ENCODE results near the gene CFAP119. TPM values are rescaled to one million over a fixed set of nuclear protein-coding genes. Genes with fewer than 3 reads are reported as not detected.
A peak's percentile ranks its signal among the peaks of the same experiment; 100 is the strongest.
"Not testable (repeated sequence)": the region's sequence is repeated elsewhere in the genome, so short reads cannot be mapped to it uniquely, and the experiment has no call there.

The CFAP119 gene
- 10 to 100 TPM in 1 of 2 donors, 1 to 10 TPM in 1; 8.6 to 12.7 TPM for total RNA-seq

GRCh38 chr16:30761928-30762902 is at the start of gene CFAP119, which contains the start of gene RNF40:
CFAP119 (minus strand) TSS chr16:30762062; CDS start chr16:30761748, 314 bp downstream.
RNF40 (plus strand) TSS chr16:30762322; CDS start chr16:30762546, 224 bp downstream.
- H3K36me3 ChIP-seq, result peaks cover 28% of the 10 kb centered on the region
- peak within 1 kb of the TSS; percentile 81 for H3K27ac ChIP-seq
- H3K9me3 ChIP-seq, result no peaks in the 10 kb centered on the region
- H3K4me1 ChIP-seq, result peaks cover 12% of the 10 kb centered on the region
- intact Hi-C loops (cut with DNase I), result no loop called here
- peak within 1 kb of the TSS; percentile 91 to 92 for H3K9ac ChIP-seq (ENCODE audit: low read depth in 2 of 2, low read length in 2 of 2)
- no peaks in the 10 kb centered on the region for H3K27me3 ChIP-seq
- peak within 1 kb of the TSS; percentile 75 for H3K4me3 ChIP-seq
- TF ChIP-seq CTCF (IDR thresholded peaks at IDR 0.05), result no peak
- DNase-seq, result peak; percentile 97

- intact Hi-C loops (cut with DNase I); H3K4me1 ChIP-seq; H3K9me3 ChIP-seq; H3K27me3 ChIP-seq; H3K27ac ChIP-seq; H3K9ac ChIP-seq (ENCODE audit: low read depth in 2 of 2, low read length in 2 of 2); H3K4me3 ChIP-seq; H3K36me3 ChIP-seq; DNase-seq: not testable (repeated sequence)
These were observed 47.8 kb upstream of the CFAP119 start for GRCh38 chr16:30809675-30810074.

GRCh38 chr16:30808890-30809426 is 47.1 kb upstream of the CFAP119 start:
- intact Hi-C loops (cut with DNase I); H3K9ac ChIP-seq (ENCODE audit: low read depth in 2 of 2, low read length in 2 of 2); DNase-seq; H3K9me3 ChIP-seq; H3K36me3 ChIP-seq; H3K4me3 ChIP-seq; H3K27ac ChIP-seq; H3K27me3 ChIP-seq; H3K4me1 ChIP-seq: not testable (repeated sequence)

- Histone ChIP-seq H3K27ac (no peak overlapping the region), H3K9me3 (no peaks in the 10 kb centered on the region), H3K4me1 (peaks cover 4% of the 10 kb centered on the region), H3K9ac (ENCODE audit: low read depth in 2 of 2, low read length in 2 of 2) (no peak overlapping the region), H3K27me3 (no peaks in the 10 kb centered on the region), H3K36me3 (no peaks in the 10 kb centered on the region), H3K4me3 (no peak overlapping the region)
- no peak for DNase-seq
- intact Hi-C loops (cut with DNase I), result no loop called here
- no peak for TF ChIP-seq CTCF (IDR thresholded peaks at IDR 0.05)
These were observed 46.3 kb upstream of the CFAP119 start for GRCh38 chr16:30808146-30808545.

GRCh38 chr16:30805370-30806169 is 43.7 kb upstream of the CFAP119 start:
- Histone ChIP-seq H3K27ac (peak overlapping the region; percentile 81), H3K27me3 (no peaks in the 10 kb centered on the region), H3K9ac (ENCODE audit: low read depth in 2 of 2, low read length in 2 of 2) (peak overlapping the region; percentile 89 to 97), H3K9me3 (no peaks in the 10 kb centered on the region), H3K4me1 (peaks cover 4% of the 10 kb centered on the region), H3K36me3 (no peaks in the 10 kb centered on the region), H3K4me3 (peak overlapping the region; percentile 68)
- intact Hi-C loops (cut with DNase I), result loop anchor here (2.0 kb wide), 1 partner anchor 19 kb away; the partner anchor contains the start of gene ZNF629
- peak; percentile 86 for DNase-seq
- TF ChIP-seq CTCF (IDR thresholded peaks at IDR 0.05), result no peak

GRCh38 chr16:30805056-30805369 is 43.2 kb upstream of the CFAP119 start:
- peak; percentile 41 for DNase-seq
- H3K4me3 ChIP-seq, result peak overlapping the region; percentile 68

More at GRCh38 chr16:30805056-30805369, 43.2 kb upstream of the CFAP119 start:
- intact Hi-C loops (cut with DNase I), result loop anchor here (2.0 kb wide), 1 partner anchor 18 kb away; the partner anchor contains the start of gene ZNF629
- no peaks in the 10 kb centered on the region for H3K27me3 ChIP-seq
- H3K4me1 ChIP-seq, result peaks cover 4% of the 10 kb centered on the region
- H3K9ac ChIP-seq (ENCODE audit: low read depth in 2 of 2, low read length in 2 of 2), result peak overlapping the region; percentile 70 to 97
- H3K36me3 ChIP-seq, result no peaks in the 10 kb centered on the region
- peak overlapping the region; percentile 81 for H3K27ac ChIP-seq
- no peaks in the 10 kb centered on the region for H3K9me3 ChIP-seq
- TF ChIP-seq CTCF (IDR thresholded peaks at IDR 0.05), result no peak

All from colonic mucosa (tissue), 4 donors.